ENCODE data around the gene PSMD14. TPM values are rescaled to one million over a fixed set of nuclear protein-coding genes. Genes with fewer than 3 reads are reported as not detected.

Gene PSMD14
- total and polyA plus RNA-seq, 2 of the 13 experiments (the other 11 are each of a cell fraction or from before 2014, with no cell fraction given): 60.6 to 149 TPM

DNA sequence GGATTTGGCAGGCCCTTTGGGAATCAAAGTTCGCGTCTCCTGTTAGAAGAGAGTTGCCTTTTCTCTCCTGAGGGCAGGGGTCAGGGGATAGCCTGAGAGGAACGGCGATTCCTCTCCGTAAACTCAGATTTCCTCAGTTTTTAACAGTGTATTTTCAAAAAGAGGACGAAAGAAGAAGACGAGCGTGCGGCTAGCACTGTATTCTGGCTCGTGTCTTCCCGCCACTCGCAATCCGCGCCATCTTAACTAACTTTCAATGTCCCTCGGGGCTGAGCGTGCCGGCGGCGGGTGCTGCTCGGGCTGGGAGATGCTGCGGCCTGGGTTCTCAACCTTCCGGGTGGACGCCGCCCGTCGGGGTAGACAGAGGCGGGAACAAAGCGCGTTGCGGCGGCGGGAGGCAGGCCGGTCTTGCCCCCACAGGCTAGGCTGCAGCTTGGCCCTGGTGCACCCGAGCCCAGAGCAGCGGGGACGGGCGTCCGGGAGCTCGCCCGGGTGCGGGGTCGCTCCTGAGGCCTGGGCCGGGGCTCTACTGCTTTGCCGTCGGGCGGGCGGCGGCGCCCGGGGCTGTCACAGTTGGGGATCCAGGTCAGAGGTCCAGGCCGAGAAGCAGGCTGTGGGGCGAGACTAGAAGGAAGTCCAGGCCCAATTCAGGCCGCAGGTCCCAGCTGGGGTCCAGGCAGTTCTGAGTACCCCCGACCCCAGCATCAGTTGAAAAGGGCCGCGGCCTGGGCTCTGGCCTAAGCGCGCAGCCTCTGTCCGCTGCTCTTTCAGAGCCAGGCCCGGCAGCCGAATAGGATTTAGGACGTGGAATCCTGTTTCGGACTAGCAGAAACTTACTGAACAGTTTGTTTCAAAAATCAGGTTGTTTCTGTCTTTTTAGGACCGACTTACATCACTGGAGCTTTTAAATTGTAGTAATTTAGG is 119.7 kb downstream of the PSMD14 start (continued):
- TF ChIP-seq USF2 (IDR thresholded peaks at IDR 0.05; ENCODE audit: low read depth, low read length) (no peak), USF2 (CRISPR knock-in tag; IDR thresholded peaks at IDR 0.05; ENCODE audit: borderline replicate concordance) (no peak), TMF1 (CRISPR knock-in tag; IDR thresholded peaks at IDR 0.05; ENCODE audit: low read depth) (no peak)

DNA sequence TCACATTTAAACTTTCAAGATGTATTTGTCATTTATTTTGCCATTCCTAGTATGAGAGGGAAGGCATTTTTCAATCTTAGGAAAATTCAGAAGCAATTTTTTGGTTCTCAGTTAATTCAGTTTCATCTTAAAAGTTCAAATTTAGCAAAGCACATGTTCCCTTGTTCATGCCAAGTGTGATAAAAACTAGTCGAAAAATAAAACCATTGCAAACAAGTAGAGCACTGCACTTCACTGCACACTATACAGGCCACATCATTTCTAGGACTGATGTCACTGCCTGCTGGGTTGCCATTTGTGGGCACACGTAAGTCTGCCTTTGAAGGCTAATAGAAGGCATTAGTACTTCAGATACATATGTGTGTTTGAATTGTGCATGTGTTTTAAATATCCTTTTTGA is 122.2 kb downstream of the PSMD14 start:
- Histone ChIP-seq H4K20me1 (ENCODE audit: insufficient read depth, low read length) (no peaks in the 10 kb centered on the region), H3K4me1 (ENCODE audit: insufficient read depth, low read length) (no peaks in the 10 kb centered on the region), H3K27ac (ENCODE audit: extremely low read length, insufficient read depth, low read length) (no peak overlapping the region), H3K79me2 (ENCODE audit: insufficient read depth, low read length) (no peaks in the 10 kb centered on the region), H3K9me3 (ENCODE audit: low read length) (no peaks in the 10 kb centered on the region), H3K4me3 (replicated peaks in 1 of 3; ENCODE audit: insufficient read depth in 1 of 3, low read depth in 2 of 3, low read length in 3 of 3) (no peak overlapping the region), H3K27me3 (ENCODE audit: control insufficient read depth in 1 of 2, insufficient read depth in 2 of 2, low read length in 2 of 2) (peaks cover 0 to 24% of the 10 kb centered on the region in 2 experiments; a peak in 3 of 5 replicates), H2AFZ (ENCODE audit: low read length) (no peak overlapping the region), H3K4me2 (ENCODE audit: low read depth, low read length) (no peak overlapping the region), H3K9ac (ENCODE audit: insufficient read depth, low read depth, low read length) (no peak overlapping the region), H3K36me3 (replicated peaks in 1 of 2; ENCODE audit: control insufficient read depth in 1 of 2, insufficient read depth in 2 of 2, low read length in 2 of 2) (no peaks in the 10 kb centered on the region)
- BruUV-seq (replicated peaks): no TSS peak
- WGBS (ENCODE audit: low lambda C conversion rate): 5% methylated on average over 2 of the region's 2 CpGs
- TF ChIP-seq ZNF7 (CRISPR knock-in tag; IDR thresholded peaks at IDR 0.05): no peak
- TF ChIP-seq TFDP2 (CRISPR knock-in tag; IDR thresholded peaks at IDR 0.05): no peak
- no peak for TF ChIP-seq TP53 (CRISPR knock-in tag; conservative IDR thresholded peaks at IDR 0.05)
- FAIRE-seq (no peak), DNase-seq (ENCODE audit: low spot score) (no peak), ATAC-seq (no peak)
- intact Hi-C loops (cut with micrococcal nuclease; ENCODE audit: unreplicated experiment): no loop called here
- CTCF ChIA-PET (ENCODE audit: low intra/inter-chr PET ratio, low total read pairs): no interaction called here
- in situ Hi-C loops (cut with HindIII; ENCODE audit: extremely low pct_ligation_motif_present, low pct_unique_long_range_greater_than_20kb): no loop called here
- POLR2A ChIA-PET: no interaction called here

Data from HepG2 (cell line).